ENCODE measurements around the gene PLEKHG3.

The PLEKHG3 gene

GRCh38 chr14:64704143-64704742 lies at the start of gene PLEKHG3:
Gene PLEKHG3, plus strand, starts transcription at chr14:64704424. Its CDS starts 23,208 bp downstream, at chr14:64727632.
- peak; percentile 44 for DNase-seq

DNA sequence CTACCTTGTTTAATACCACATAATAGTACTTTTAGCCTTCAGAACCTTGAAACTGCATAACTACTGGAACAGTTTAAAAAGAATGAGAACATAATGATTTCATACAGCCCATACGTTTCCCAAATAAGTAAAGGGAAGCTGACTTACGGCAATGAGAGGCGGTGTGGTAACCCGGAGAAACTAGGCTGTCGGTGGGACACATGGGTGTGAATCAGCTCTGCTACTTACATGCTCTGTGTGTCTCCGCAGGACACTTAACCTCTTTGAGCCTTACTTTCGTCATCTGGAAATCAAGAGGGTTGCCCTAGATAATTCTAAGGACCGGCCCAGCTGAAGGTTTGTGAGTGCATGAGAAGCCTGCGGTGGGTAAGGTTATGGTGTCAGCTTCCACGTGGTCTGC lies 49.3 kb upstream of the PLEKHG3 start:
- no peak for DNase-seq

GRCh38 chr14:64656986-64657385 lies 47.2 kb upstream of the PLEKHG3 start:
- DNase-seq = no peak

- no peak for DNase-seq
Measured at GRCh38 chr14:64658201-64658600, 46.0 kb upstream of the PLEKHG3 start.

GRCh38 chr14:64658700-64659264 lies 45.4 kb upstream of the PLEKHG3 start:
- DNase-seq = peak; percentile 10

DNA sequence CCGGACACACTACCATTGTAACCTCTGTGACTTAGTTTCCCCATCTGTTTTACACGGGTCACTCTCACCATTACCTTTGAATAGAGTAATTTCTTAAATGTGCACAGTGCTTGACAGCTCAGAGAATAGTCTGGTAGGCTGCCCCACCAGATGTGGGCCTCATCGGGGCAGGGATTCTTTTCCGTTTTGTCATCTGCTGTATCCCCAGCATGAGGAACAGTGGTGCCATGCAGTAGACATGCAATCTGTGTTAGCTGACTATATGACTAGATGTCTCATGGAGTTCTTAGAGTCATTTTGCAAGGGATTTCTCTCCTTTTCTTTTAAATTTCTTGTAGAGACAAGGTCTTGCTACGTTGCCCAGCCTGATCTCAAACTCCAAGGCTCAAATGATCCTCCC lies 44.9 kb upstream of the PLEKHG3 start:
- DNase-seq = no peak

DNA sequence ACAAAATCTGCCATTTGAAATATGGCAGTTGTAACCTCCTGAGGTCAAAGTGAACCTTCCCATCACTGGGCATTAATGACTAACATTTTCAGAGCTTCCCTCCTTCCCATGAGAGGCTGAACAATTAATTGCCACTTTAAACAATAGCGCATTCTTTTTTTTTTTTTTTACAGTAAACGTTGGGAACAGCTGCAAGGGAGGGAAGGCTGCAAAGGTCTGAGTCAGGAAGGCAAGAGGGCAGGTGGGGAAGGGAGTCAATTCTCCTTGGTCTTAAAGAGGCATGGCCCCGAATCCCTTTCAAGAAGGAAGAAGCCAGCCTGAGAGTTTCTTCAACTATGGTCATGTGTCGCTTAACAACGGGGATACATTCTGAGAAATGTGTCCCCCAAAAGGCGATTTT lies 41.0 kb upstream of the PLEKHG3 start:
- DNase-seq = no peak

GRCh38 chr14:64671591-64671990 lies 32.6 kb upstream of the PLEKHG3 start:
- peak; percentile 76 for DNase-seq

DNA sequence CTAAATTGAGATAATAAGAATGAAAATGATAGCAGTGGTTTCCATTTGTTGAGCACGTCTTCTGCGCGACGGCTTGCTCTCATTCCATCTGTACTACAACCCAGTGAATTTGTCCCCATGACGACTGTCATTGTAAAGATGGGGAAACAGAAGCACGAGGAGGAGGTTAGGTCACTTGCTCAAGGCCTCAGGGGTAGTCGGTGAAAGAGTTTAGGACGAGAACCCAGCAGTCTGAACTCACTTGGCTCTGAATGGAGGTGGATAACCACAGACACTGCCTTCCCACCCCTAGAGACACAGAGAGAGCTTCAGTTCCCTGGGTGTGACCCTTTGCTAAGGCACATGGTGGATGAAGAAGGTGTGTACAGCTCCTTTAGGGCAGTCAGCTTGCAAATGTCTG lies 30.9 kb upstream of the PLEKHG3 start:
- DNase-seq = no peak

- peak; percentile 69 for DNase-seq
Measured at GRCh38 chr14:64673748-64674147, 30.5 kb upstream of the PLEKHG3 start.

DNA sequence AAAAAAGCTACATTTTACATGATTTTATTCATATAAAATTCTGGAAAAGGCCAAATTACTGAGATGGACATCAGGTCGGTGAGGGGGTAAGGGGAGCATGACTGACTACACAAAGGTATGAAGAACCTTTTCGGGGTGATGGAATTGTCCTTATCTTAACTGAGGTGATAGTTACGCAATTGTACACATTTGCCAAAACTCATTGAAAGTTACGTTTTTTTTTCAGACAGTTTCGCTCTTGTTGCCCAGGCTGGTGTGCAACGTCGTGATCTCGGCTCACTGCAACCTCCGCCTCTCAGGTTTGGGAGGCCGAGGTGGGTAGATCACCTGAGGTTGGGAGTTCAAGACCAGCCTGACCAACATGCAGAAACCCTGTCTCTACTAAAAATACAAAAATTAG lies 29.4 kb upstream of the PLEKHG3 start:
- no peak for DNase-seq

DNA sequence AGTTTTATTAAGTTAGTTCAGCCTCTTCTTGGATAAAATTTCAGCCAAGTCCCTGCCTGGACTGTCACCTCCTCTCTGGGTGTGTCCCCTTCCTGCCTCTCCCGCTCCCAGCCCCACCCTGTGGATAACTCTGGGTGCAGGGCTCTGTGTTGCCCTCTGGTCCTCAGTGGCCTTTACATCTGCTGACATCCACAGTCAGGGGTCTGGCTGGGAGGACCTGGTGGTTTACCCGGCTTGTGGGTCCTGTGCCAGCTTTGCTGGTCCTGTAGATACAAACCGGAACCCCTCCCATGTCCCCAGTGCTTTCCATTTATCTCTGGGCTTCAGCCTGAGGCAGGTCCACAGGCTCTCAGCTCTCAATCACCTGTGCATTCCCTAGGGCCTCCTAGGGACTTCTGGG lies 28.9 kb upstream of the PLEKHG3 start:
- DNase-seq = no peak

GRCh38 chr14:64676410-64677008 lies 27.7 kb upstream of the PLEKHG3 start:
- no peak for DNase-seq

GRCh38 chr14:64680013-64680713 lies 24.1 kb upstream of the PLEKHG3 start:
- DNase-seq = no peak

DNA sequence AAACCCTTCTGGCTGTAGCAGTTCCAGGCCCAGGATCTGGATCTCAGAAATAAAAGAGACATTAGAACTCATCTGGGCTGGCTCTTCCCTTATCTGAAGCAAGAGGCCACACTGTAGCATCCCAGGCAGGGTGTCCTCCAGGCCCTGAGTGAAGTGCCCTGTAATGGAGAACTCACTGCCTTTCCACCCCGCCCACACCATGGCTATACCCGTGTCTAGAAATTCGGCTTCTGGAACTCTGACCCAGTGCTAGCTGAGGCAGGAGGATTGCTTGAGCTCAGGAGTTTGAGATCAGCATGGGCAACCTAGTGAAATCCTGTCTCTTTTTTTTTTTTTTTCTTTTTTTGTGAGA lies 23.5 kb upstream of the PLEKHG3 start:
- no peak for DNase-seq

- DNase-seq = no peak
Measured at GRCh38 chr14:64681796-64682710, 22.2 kb upstream of the PLEKHG3 start.

GRCh38 chr14:64682843-64683242 lies 21.4 kb upstream of the PLEKHG3 start:
- no peak for DNase-seq

DNA sequence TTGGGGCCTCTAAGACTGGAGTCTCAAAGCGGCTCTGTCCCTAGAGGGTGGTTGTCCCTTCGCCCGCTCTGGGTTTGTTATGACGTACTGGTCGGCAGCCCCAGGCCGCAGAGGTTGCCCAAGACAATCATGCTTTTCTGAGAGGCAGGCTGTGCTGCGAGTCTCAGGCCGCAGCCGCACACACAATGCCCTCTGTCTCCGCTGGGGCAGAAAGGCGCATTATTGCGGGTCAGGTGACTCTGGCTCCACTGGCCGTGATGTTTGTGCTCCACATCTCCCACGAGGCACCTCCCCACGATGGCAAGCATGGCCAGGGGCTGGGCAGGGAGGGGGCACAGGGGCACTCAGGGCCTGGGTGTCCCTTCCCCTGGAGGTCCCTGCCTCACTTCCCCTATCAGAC lies 21.0 kb upstream of the PLEKHG3 start:
- no peak for DNase-seq

DNA sequence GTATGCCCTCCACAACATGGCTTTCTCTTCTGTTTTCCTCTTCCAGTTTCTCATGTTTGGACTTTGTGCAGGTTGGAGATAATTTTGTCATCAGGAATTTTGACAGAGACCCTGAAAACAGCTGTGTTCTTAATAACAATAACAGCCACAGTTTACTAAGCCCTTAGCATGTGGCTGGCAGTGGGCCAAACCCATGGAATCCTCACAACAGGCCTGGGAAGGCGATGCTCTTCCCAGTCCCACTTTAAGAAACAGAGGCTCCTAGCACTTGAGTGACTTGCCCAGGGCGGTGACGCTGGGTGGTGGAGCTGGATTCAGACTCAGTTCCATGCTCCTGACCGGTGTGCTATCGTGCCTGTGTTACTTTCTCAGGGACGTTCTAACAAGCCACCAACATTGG lies 20.1 kb upstream of the PLEKHG3 start:
- DNase-seq = no peak

DNA sequence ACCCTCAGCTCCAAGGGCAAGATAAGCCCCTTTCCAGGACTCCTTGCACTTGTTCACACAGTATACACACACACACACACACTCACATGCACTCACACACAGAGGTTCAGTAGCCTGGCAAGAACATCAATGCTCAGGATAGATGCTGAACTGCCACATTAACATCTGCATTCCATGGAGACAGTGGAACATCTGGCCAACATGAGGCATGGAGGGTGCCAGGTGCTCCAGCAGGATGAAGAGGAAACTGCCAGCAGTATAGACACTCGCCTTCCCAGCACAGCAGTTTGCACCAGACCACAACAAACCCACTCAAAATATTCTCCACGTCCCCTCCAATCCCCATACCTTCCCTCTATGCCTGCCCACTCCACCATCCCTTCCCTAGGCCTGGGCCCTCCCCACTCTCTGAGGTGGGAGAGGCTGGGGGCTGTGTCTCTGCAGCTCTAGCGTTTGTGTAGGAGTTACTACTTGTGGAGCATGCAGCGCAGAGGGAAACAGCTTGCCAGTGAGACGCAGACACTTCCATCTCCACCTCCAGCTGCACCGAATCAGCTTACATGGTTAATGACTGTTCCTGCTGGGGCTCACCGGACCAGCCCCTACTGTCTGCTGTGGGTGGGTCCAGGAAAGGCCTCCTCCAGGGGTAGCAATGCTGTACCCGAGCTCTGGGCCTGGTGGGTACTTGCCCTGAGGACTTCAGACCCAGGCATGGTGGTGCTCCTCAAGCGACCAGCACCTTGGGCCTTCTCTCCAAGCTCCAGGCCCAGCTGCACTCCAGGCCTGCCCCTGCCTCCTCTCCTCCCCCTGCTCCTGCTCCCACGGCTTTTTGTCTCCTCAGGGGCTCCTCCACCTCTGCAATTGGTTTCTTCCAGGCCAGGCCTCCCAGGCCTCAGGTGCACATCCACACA lies 18.6 kb upstream of the PLEKHG3 start:
- no peak for DNase-seq

DNA sequence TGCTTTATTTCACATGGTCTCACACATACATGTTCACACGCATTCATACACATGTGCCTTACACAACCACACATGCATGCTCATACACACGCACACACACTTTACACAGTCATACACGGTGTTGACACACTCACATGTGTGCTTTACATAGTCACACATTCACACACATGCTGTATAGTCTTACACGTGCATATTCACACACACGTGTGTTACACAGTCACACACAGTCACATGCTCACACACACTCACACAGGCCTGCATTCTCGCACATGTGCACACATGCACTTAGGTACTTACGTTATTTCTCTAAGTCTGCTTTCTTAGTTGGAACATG lies 18.0 kb upstream of the PLEKHG3 start:
- DNase-seq = no peak

DNA sequence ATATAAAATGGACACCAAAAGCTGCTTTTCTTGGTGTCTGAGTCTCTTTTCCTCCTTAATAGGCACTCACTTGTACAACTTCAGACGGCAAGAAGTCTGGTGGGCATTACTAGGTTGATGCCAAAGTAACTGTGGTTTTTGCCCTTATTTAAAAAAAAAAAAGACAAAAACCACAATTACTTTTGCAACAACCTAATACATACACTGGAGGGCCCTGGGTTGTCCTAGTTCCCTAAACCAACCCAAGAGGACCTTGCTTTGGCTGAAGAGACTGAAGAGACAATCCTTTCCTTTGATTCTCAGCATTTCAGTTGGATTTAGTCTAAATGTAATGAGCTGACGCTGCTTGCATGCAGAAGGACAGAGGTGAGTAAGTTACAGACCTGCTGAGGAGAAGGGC lies 16.2 kb upstream of the PLEKHG3 start:
- DNase-seq = no peak
